Measurements from ENCODE around the gene UQCC5.

Gene UQCC5

GRCh38 chr3:52531860-52532516 lies 4.4 kb upstream of the UQCC5 start:
- DNase-seq (ENCODE audit: low read depth in 1 of 2, low spot score in 1 of 2): no peak
- no peaks in the 10 kb centered on the region for H3K27me3 ChIP-seq (ENCODE audit: insufficient read depth, poor library complexity, severe bottlenecking)
- no peak overlapping the region for H3K27ac ChIP-seq (replicated peaks)
- peak overlapping the region; percentile 59 for H3K4me3 ChIP-seq (replicated peaks; ENCODE audit: insufficient read depth, low read length)
- no peak for TF ChIP-seq REST (IDR thresholded peaks at IDR 0.05; ENCODE audit: insufficient replicate concordance, low read depth)
- TF ChIP-seq CTCF (IDR thresholded peaks at IDR 0.05; ENCODE audit: insufficient read depth, low read length): no peak
- no peak for TF ChIP-seq GABPA (IDR thresholded peaks at IDR 0.05; ENCODE audit: low read depth)
- TF ChIP-seq SPI1 (IDR thresholded peaks at IDR 0.05; ENCODE audit: borderline replicate concordance, low read depth): no peak
- TF ChIP-seq POLR2AphosphoS5 (IDR thresholded peaks at IDR 0.05; ENCODE audit: low read depth): no peak

GRCh38 chr3:52532517-52532837 lies 3.9 kb upstream of the UQCC5 start:
- Histone ChIP-seq H3K4me3 (replicated peaks; ENCODE audit: insufficient read depth, low read length) (peak overlapping the region; percentile 59), H3K27ac (replicated peaks) (no peak overlapping the region), H3K27me3 (ENCODE audit: insufficient read depth, poor library complexity, severe bottlenecking) (no peaks in the 10 kb centered on the region)
- DNase-seq (ENCODE audit: low read depth in 1 of 2, low spot score in 1 of 2): peak in 1 of 2 experiments; percentile 24
- TF ChIP-seq SPI1 (IDR thresholded peaks at IDR 0.05; ENCODE audit: borderline replicate concordance, low read depth) (no peak), REST (IDR thresholded peaks at IDR 0.05; ENCODE audit: insufficient replicate concordance, low read depth) (no peak), CTCF (IDR thresholded peaks at IDR 0.05; ENCODE audit: insufficient read depth, low read length) (no peak), POLR2AphosphoS5 (IDR thresholded peaks at IDR 0.05; ENCODE audit: low read depth) (no peak), GABPA (IDR thresholded peaks at IDR 0.05; ENCODE audit: low read depth) (no peak)

- DNase-seq (ENCODE audit: low read depth in 1 of 2, low spot score in 1 of 2): peak in 1 of 2 experiments; percentile 36
- Histone ChIP-seq H3K4me3 (replicated peaks; ENCODE audit: insufficient read depth, low read length) (peak overlapping the region; percentile 59), H3K27me3 (ENCODE audit: insufficient read depth, poor library complexity, severe bottlenecking) (no peaks in the 10 kb centered on the region), H3K27ac (replicated peaks) (peak overlapping the region; percentile 39)
- TF ChIP-seq SPI1 (IDR thresholded peaks at IDR 0.05; ENCODE audit: borderline replicate concordance, low read depth) (no peak), GABPA (IDR thresholded peaks at IDR 0.05; ENCODE audit: low read depth) (no peak), POLR2AphosphoS5 (IDR thresholded peaks at IDR 0.05; ENCODE audit: low read depth) (no peak), CTCF (IDR thresholded peaks at IDR 0.05; ENCODE audit: insufficient read depth, low read length) (no peak), REST (IDR thresholded peaks at IDR 0.05; ENCODE audit: insufficient replicate concordance, low read depth) (no peak)
Observed at GRCh38 chr3:52532838-52533622, 3.4 kb upstream of the UQCC5 start.

All from HL-60 (cell line).